GM12878 (cell line): ENCODE results near the gene SBNO2. TPM values are rescaled to one million over a fixed set of nuclear protein-coding genes. Genes with fewer than 3 reads are reported as not detected.

Source experiments
- ATAC-seq: fragments of 200-7000 bp; cut with Tn5 transposase; 3 replicates; pipeline ENCODE4 v1.9.1; 2020; ENCODE audit warnings: mild to moderate bottlenecking, moderate library complexity
- BruUV-seq: library from RNA; stranded (reverse); fragments of 400-500 nt; replicated peaks from 2 replicates; lab custom pipeline; 2021; lab: Mats Ljungman, UMichigan
- CTCF ChIA-PET: fragments of 300-600 bp; sonication (Branson Sonifier 250); formaldehyde crosslinking; extraction: SDS; loops from one replicate; lab custom pipeline; 2021; ENCODE audit warnings: inconsistent platforms; lab: Yijun Ruan, JAX
- POLR2A ChIA-PET: fragments of 350-600 bp; formaldehyde crosslinking; extraction: SDS; loops from one replicate; lab custom pipeline; 2021; ENCODE audit warnings: inconsistent platforms; lab: Charles Lee
- RAD21 ChIA-PET: fragments of 300-600 bp; sonication (Branson Sonifier 250); formaldehyde crosslinking; loops from one replicate; lab custom pipeline; 2023; ENCODE audit warnings: antibody characterized with exemption; ENCODE audit not compliant: unreplicated experiment; lab: Charles Lee
- SMC1A ChIA-PET: fragments of 300-600 bp; sonication (Branson Sonifier 250); formaldehyde crosslinking; loops from one replicate; lab custom pipeline; 2023; ENCODE audit not compliant: unreplicated experiment, uncharacterized antibody; lab: Charles Lee
- DNase-seq: peaks from one replicate; pipeline ENCODE4 v3.0.0-alpha.2; 2011; ENCODE audit warnings: low read depth, low spot score
- FAIRE-seq: peaks from 3 replicates; lab custom pipeline; 2011; peaks lifted over from hg19 to GRCh38; lab: Jason Lieb, UNC
- H2AFZ ChIP-seq: 2 replicates; pipeline ENCODE4 v1.6.0; 2011; ENCODE audit warnings: low read depth, low read length, control low read depth; ENCODE audit not compliant: control insufficient read depth
- H3K27ac ChIP-seq: 2 replicates; pipeline ENCODE4 v1.5.1; 2011; ENCODE audit warnings: control low read depth; ENCODE audit not compliant: control insufficient read depth, insufficient read depth
- H3K27me3 ChIP-seq, 2 experiments: replicated peaks in 1 of 2; 2 replicates each; pipeline versions ENCODE4 v1.6.0 to v1.6.1; 2011; ENCODE audit warnings: low read length in 1 of 2; ENCODE audit not compliant: control insufficient read depth in 2 of 2, insufficient read depth in 2 of 2
- H3K36me3 ChIP-seq, 2 experiments: 2 replicates each; pipeline ENCODE4 v1.5.1; 2011; ENCODE audit warnings: low read length in 1 of 2; ENCODE audit not compliant: control insufficient read depth in 2 of 2, insufficient read depth in 2 of 2
- H3K4me1 ChIP-seq: 2 replicates; pipeline ENCODE4 v1.6.1; 2011; ENCODE audit warnings: mild to moderate bottlenecking, low read length, moderate library complexity, mixed read lengths; ENCODE audit not compliant: control insufficient read depth, insufficient read depth
- H3K4me2 ChIP-seq: 2 replicates; pipeline ENCODE4 v1.6.0; 2011; ENCODE audit warnings: control low read depth; ENCODE audit not compliant: control insufficient read depth, insufficient read depth
- H3K4me3 ChIP-seq: fragments of 200-600 bp; sonication (generic); 2 replicates; pipeline ENCODE4 v1.5.1; 2016
- H3K79me2 ChIP-seq: 2 replicates; pipeline ENCODE4 v1.6.0; 2011; ENCODE audit warnings: low read length; ENCODE audit not compliant: control insufficient read depth, insufficient read depth
- H3K9ac ChIP-seq: 2 replicates; pipeline ENCODE4 v1.8.0; 2011; ENCODE audit warnings: low read length, control low read depth, mixed read lengths; ENCODE audit not compliant: control insufficient read depth, insufficient read depth
- H3K9me3 ChIP-seq: replicated peaks from 3 replicates; pipeline ENCODE4 v1.5.1; 2011; ENCODE audit warnings: mild to moderate bottlenecking, low read length; ENCODE audit not compliant: control insufficient read depth, insufficient read depth
- H4K20me1 ChIP-seq: 2 replicates; pipeline ENCODE4 v1.6.0; 2011; ENCODE audit not compliant: control insufficient read depth, insufficient read depth
- ETV6 ChIP-seq, 2 experiments: fragments of 450-650 bp in 1 of 2; IDR thresholded peaks in 1 of 2; conservative IDR thresholded peaks in 1 of 2; 2 replicates each; pipeline ENCODE4 v1.6.1; 2014; ENCODE audit warnings: antibody characterized with exemption in 1 of 2, borderline replicate concordance in 1 of 2, low read depth in 1 of 2, mild to moderate bottlenecking in 1 of 2, moderate library complexity in 1 of 2
- MEF2A ChIP-seq: IDR thresholded peaks from 2 replicates; pipeline ENCODE4 v1.6.1; 2011; ENCODE audit warnings: low read depth, mild to moderate bottlenecking, low read length, moderate library complexity; ENCODE audit not compliant: insufficient read depth
- POLR2AphosphoS5 ChIP-seq: IDR thresholded peaks from 2 replicates; pipeline ENCODE4 v1.6.1; 2011; ENCODE audit warnings: mild to moderate bottlenecking, low read length, inconsistent platforms
- WGBS: methylation state at CpG from one replicate; pipeline ENCODE4 v1.1.6; 2016; ENCODE audit warnings: low lambda C conversion rate; ENCODE audit not compliant: insufficient replicate concordance, insufficient coverage; ENCODE audit errors: missing lambda C conversion rate; 5-methylcytosine and 5-hydroxymethylcytosine counted together
- in situ Hi-C: fragments of 300-500 bp; cut with MboI; formaldehyde crosslinking; loops from 9 replicates; pipeline ENCODE4 v1.14.3; 2018; ENCODE audit warnings: mixed read lengths
- intact Hi-C: fragments of 100-400 bp; cut with micrococcal nuclease; formaldehyde crosslinking; loops from one replicate; pipeline ENCODE4 v1.14.2; 2022; ENCODE audit not compliant: unreplicated experiment
- polyA plus RNA-seq, 11 experiments: library from polyadenylated mRNA; depleted of rRNA in 4 of 11; unstranded in 6 of 11; stranded (reverse) in 5 of 11; fragments of >200 nt; fragmentation: Nextera tagmentation in 4 of 11; fragmentation: Illumina TruSeq in 1 of 11; extraction: Ambion mirVana in 4 of 11; extraction: Trizol in 1 of 11; gene quantifications; 1 replicate in 1 of 11; 2 replicates in 10 of 11; pipeline versions ENCODE4 v1.2.1 to v1.2.3, GENCODE V29; 2011 to 2016; ENCODE audit warnings: inconsistent platforms in 2 of 11, missing spikeins in 2 of 11, low read depth in 1 of 11
- total RNA-seq, 4 experiments: library from RNA; depleted of rRNA in 3 of 4; stranded (reverse); fragments of >200 nt in 3 of 4; fragmentation: Illumina TruSeq in 1 of 4; extraction: Trizol in 1 of 4; gene quantifications; 2 replicates each; pipeline versions ENCODE4 v1.2.1 to v1.2.3, GENCODE V29; 2013 to 2021
- TF ChIP-seq, protein P1 (sequence below): fragments of 450-650 bp; IDR thresholded peaks from 2 replicates; pipeline ENCODE4 v1.6.1; 2016; ENCODE audit warnings: mild to moderate bottlenecking
- TF ChIP-seq, protein P2 (sequence below): IDR thresholded peaks from 2 replicates; pipeline ENCODE4 v1.6.1; 2011; ENCODE audit warnings: borderline replicate concordance, low read depth, mild to moderate bottlenecking, moderate library complexity, low read length; ENCODE audit not compliant: insufficient read depth, poor library complexity, severe bottlenecking

Gene SBNO2
- total and polyA plus RNA-seq, 10 of the 15 experiments (the other 5 are each of a cell fraction or from before 2014, with no cell fraction given), result 0.08 to 44.6 (median 5.4) TPM

DNA sequence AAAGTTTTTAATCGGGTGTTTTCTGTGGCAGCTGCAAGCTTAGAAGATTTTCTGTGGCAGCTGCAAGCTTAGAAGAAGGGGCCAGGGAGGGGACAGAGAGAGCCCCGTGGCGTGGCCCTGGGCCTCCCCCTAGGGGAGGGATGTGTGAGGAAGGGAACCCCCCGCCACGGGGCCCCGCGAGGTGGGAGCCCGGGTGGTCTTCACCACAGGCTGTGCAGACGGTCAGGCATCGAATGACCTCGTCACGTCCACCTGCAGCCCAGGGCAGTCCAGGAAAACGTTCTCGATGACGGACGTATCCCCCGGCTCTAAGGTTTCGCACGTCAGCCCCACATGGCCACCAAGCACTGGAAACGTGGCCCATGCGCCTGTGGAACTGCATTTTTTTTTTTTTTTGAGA, 87.5 kb downstream of the SBNO2 start:
- DNase-seq (no peak), ATAC-seq (no peak), FAIRE-seq (no peak)
- ChIA-PET POLR2A (interaction anchor here (0.6 to 4.9 kb wide), 5 partner anchors 10 to 150 kb away, joined by 3 to 23 read pairs (median 3); no protein-coding TSS in a partner anchor), RAD21 (interaction anchor here (0.8 kb wide), 1 partner anchor 20 kb away, joined by 5 read pairs; the partner anchor contains the start of gene ARHGAP45), CTCF (interaction anchor here (0.7 to 1.4 kb wide), 2 partner anchors 28 to 69 kb away, joined by 3 to 6 read pairs; no protein-coding TSS in a partner anchor), SMC1A (interaction anchor here (2.6 to 3.0 kb wide), 2 partner anchors 10 to 20 kb away, joined by 9 to 14 read pairs; partner anchors contain the start of gene ARHGAP45)
- no peak overlapping the region for H3K9ac ChIP-seq
- no peaks in the 10 kb centered on the region; the same call in 1 of the 2 replicates for H4K20me1 ChIP-seq
- no peak overlapping the region; the same call in 1 of the 2 replicates for H3K27ac ChIP-seq
- 66% methylated on average over 21 of the region's 21 CpGs for WGBS
- TF ChIP-seq ETV6 (conservative IDR thresholded peaks at IDR 0.05 in 1 of 2, IDR thresholded peaks at IDR 0.05 in 1 of 2; ENCODE audit: borderline replicate concordance in 1 of 2, low read depth in 1 of 2) (no peak), MEF2A (no peak), POLR2AphosphoS5 (peak; percentile 68)
- TF ChIP-seq, protein P1, sequence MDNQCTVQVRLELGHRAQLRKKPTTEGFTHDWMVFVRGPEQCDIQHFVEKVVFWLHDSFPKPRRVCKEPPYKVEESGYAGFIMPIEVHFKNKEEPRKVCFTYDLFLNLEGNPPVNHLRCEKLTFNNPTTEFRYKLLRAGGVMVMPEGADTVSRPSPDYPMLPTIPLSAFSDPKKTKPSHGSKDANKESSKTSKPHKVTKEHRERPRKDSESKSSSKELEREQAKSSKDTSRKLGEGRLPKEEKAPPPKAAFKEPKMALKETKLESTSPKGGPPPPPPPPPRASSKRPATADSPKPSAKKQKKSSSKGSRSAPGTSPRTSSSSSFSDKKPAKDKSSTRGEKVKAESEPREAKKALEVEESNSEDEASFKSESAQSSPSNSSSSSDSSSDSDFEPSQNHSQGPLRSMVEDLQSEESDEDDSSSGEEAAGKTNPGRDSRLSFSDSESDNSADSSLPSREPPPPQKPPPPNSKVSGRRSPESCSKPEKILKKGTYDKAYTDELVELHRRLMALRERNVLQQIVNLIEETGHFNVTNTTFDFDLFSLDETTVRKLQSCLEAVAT, result 0 out of 2 replicates have a peak, but pooled peaks have one; percentile 18
- TF ChIP-seq, protein P2, sequence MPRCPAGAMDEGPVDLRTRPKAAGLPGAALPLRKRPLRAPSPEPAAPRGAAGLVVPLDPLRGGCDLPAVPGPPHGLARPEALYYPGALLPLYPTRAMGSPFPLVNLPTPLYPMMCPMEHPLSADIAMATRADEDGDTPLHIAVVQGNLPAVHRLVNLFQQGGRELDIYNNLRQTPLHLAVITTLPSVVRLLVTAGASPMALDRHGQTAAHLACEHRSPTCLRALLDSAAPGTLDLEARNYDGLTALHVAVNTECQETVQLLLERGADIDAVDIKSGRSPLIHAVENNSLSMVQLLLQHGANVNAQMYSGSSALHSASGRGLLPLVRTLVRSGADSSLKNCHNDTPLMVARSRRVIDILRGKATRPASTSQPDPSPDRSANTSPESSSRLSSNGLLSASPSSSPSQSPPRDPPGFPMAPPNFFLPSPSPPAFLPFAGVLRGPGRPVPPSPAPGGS, result peak; percentile 29
- no peak overlapping the region for H3K4me3 ChIP-seq
- H2AFZ ChIP-seq, result no peak overlapping the region
- H3K4me2 ChIP-seq, result no peak overlapping the region
- no peaks in the 10 kb centered on the region for H3K9me3 ChIP-seq
- intact Hi-C loops (no loop called here), in situ Hi-C loops (no loop called here)
- peaks cover 31% of the 10 kb centered on the region for H3K4me1 ChIP-seq
- H3K79me2 ChIP-seq, result no peaks in the 10 kb centered on the region; the same call in 1 of the 2 replicates
- no peaks in the 10 kb centered on the region for H3K27me3 ChIP-seq
- peaks cover 15 to 58% of the 10 kb centered on the region in 2 experiments for H3K36me3 ChIP-seq
- BruUV-seq, result no TSS peak
